HepG2 (cell line): Measurements from ENCODE around the gene RASSF7. TPM values are rescaled to one million over a fixed set of nuclear protein-coding genes. Genes with fewer than 3 reads are reported as not detected.

Experiments
- ESRRA ChIP-seq: sonication (generic); formaldehyde crosslinking; IDR thresholded peaks from 2 replicates; pipeline ENCODE4 v1.5.1; 2020; ENCODE audit warnings: mild to moderate bottlenecking, low read depth, missing genetic modification reagents
- GATAD2A ChIP-seq: IDR thresholded peaks from 2 replicates; pipeline ENCODE4 v1.6.1; 2016
- GMEB2 ChIP-seq: IDR thresholded peaks from 2 replicates; pipeline ENCODE4 v1.6.1; 2016; ENCODE audit warnings: missing biosample characterization, missing genetic modification reagents, low read depth
- HNRNPUL1 ChIP-seq: fragments of 200-400 bp; formaldehyde crosslinking; IDR thresholded peaks from 2 replicates; pipeline ENCODE4 v1.6.1; 2017; ENCODE audit warnings: low read depth, mild to moderate bottlenecking, low read length, moderate library complexity
- MYNN ChIP-seq: sonication (generic); formaldehyde crosslinking; IDR thresholded peaks from 2 replicates; pipeline ENCODE4 v1.4.0; 2020; ENCODE audit warnings: mild to moderate bottlenecking, low read depth, missing genetic modification reagents
- NFE2L1 ChIP-seq: sonication (generic); formaldehyde crosslinking; IDR thresholded peaks from 2 replicates; pipeline ENCODE4 v1.4.0; 2020; ENCODE audit warnings: missing genetic modification reagents, mild to moderate bottlenecking, borderline replicate concordance
- NKX3-1 ChIP-seq: sonication (generic); formaldehyde crosslinking; IDR thresholded peaks from 2 replicates; pipeline ENCODE4 v1.5.0; 2020; ENCODE audit warnings: missing genetic modification reagents
- POLR2G ChIP-seq: fragments of 200-400 bp; formaldehyde crosslinking; IDR thresholded peaks from 2 replicates; pipeline ENCODE4 v1.6.1; 2018; ENCODE audit warnings: mild to moderate bottlenecking, low read depth, low read length, moderate library complexity
- SALL1 ChIP-seq: sonication (generic); formaldehyde crosslinking; IDR thresholded peaks from 2 replicates; pipeline ENCODE4 v1.8.0; 2022; ENCODE audit warnings: mild to moderate bottlenecking, missing genetic modification reagents
- SIN3A ChIP-seq: IDR thresholded peaks from 2 replicates; pipeline ENCODE4 v1.6.1; 2011; ENCODE audit warnings: low read depth, mild to moderate bottlenecking, control low read depth, low read length, borderline replicate concordance
- YEATS2 ChIP-seq: sonication (generic); formaldehyde crosslinking; IDR thresholded peaks from 2 replicates; pipeline ENCODE4 v1.4.0; 2020; ENCODE audit warnings: missing genetic modification reagents, borderline replicate concordance
- ZGPAT ChIP-seq: IDR thresholded peaks from 2 replicates; pipeline ENCODE4 v1.6.1; 2016; ENCODE audit warnings: mild to moderate bottlenecking
- ZNF124 ChIP-seq: sonication (generic); formaldehyde crosslinking; IDR thresholded peaks from 2 replicates; pipeline ENCODE4 v1.4.0; 2020; ENCODE audit warnings: missing genetic modification reagents
- ZSCAN31 ChIP-seq: sonication (generic); formaldehyde crosslinking; IDR thresholded peaks from 2 replicates; pipeline ENCODE4 v1.5.0; 2020; ENCODE audit warnings: low read depth, mild to moderate bottlenecking, missing genetic modification reagents
- polyA plus RNA-seq, 8 experiments: library from polyadenylated mRNA; depleted of rRNA in 3 of 8; stranded (reverse) in 7 of 8; unstranded in 1 of 8; fragments of >200 nt; fragmentation: Illumina TruSeq in 4 of 8; extraction: Trizol in 4 of 8; gene quantifications; 2 replicates each; pipeline versions ENCODE4 v1.2.1 to v1.2.3, GENCODE V29; 2011 to 2016; ENCODE audit warnings: low read depth in 4 of 8, missing spikeins in 1 of 8, mixed read lengths in 1 of 8; ENCODE audit not compliant: insufficient read depth in 1 of 8
- total RNA-seq, 5 experiments: library from RNA; depleted of rRNA; stranded (reverse); fragments of >200 nt; fragmentation: Illumina TruSeq; extraction: Trizol; gene quantifications; 2 replicates each; pipeline ENCODE4 v1.2.3, GENCODE V29; 2016; ENCODE audit warnings: low read depth in 1 of 5
- TF ChIP-seq, protein P1 (sequence below): IDR thresholded peaks from 2 replicates; pipeline ENCODE4 v1.6.1; 2016
- TF ChIP-seq, protein P2 (sequence below): IDR thresholded peaks from 2 replicates; pipeline ENCODE4 v1.6.1; 2016; ENCODE audit warnings: mild to moderate bottlenecking, missing biosample characterization, missing genetic modification reagents

Gene RASSF7
- total and polyA plus RNA-seq, 2 of the 13 experiments (the other 11 are each of a cell fraction or from before 2014, with no cell fraction given), result 20.2 to 28.6 TPM

DNA sequence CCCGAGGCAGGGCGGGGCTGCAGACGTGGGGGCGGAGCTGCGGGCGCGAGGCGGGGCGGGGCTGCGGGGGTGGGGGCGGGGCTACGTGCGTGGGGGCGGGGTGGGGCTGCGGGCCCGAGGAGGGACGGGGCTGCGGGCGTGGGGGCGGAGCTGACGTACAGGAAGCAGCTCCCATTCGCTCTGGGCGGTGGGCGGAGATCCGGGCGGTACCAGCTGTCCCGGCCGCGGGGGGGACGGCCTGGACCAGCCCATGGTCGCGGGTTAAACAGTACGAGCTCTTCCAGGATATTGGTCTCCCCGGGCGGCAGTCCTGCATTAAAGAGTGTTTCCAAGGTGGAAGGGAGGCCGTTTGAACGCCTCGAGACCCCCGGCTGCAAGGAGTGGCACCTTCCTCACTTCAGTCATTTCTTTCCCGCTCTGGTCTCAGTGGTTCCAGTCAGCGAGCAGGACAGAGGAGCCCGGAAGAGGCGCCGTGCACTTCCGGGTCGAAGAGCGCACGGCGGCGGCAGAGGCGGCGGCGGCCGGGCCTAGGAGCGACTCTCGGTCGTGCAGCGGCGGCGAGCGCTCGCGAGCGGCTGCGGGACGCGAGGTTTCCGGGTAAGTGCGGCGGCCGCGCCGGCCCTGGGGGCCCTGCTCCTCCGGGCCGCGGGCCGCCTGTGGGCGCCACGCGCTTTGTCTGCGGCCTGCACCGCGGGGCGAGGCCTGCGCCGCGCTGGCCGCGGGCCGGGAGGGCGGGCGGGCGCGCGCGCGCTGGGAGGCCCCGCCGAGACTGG lies 15.4 kb downstream of the RASSF7 start, which contains the start of gene PHRF1 (continued):
- TF ChIP-seq MYNN (CRISPR knock-in tag), result 0 out of 2 replicates have a peak, but pooled peaks have one; percentile 48
- TF ChIP-seq ZNF124 (CRISPR knock-in tag), result 0 out of 2 replicates have a peak, but pooled peaks have one; percentile 15
- TF ChIP-seq GMEB2, result peak; percentile 57; the same call in 1 of the 2 replicates
- TF ChIP-seq, protein P1, sequence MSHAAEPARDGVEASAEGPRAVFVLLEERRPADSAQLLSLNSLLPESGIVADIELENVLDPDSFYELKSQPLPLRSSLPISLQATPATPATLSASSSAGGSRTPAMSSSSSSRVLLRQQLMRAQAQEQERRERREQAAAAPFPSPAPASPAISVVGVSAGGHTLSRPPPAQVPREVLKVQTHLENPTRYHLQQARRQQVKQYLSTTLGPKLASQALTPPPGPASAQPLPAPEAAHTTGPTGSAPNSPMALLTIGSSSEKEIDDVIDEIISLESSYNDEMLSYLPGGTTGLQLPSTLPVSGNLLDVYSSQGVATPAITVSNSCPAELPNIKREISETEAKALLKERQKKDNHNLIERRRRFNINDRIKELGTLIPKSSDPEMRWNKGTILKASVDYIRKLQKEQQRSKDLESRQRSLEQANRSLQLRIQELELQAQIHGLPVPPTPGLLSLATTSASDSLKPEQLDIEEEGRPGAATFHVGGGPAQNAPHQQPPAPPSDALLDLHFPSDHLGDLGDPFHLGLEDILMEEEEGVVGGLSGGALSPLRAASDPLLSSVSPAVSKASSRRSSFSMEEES (CRISPR knock-in tag), result 0 out of 2 replicates have a peak, but pooled peaks have one; percentile 21
- peak; percentile 62; the same call in 1 of the 2 replicates for TF ChIP-seq SALL1 (CRISPR knock-in tag)
- peak; percentile 88 for TF ChIP-seq POLR2G
- 0 out of 2 replicates have a peak, but pooled peaks have one; percentile 26 for TF ChIP-seq ZSCAN31
- TF ChIP-seq YEATS2 (CRISPR knock-in tag), result peak; percentile 45; the same call in 1 of the 2 replicates
- no peak for TF ChIP-seq GATAD2A (CRISPR knock-in tag)
- peak; percentile 78; the same call in 1 of the 2 replicates for TF ChIP-seq SIN3A
- TF ChIP-seq, protein P2, sequence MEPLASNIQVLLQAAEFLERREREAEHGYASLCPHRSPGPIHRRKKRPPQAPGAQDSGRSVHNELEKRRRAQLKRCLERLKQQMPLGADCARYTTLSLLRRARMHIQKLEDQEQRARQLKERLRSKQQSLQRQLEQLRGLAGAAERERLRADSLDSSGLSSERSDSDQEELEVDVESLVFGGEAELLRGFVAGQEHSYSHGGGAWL (CRISPR knock-in tag), result peak; percentile 54; the same call in 1 of the 2 replicates
- TF ChIP-seq NKX3-1, result no peak
- TF ChIP-seq HNRNPUL1, result no peak
- no peak for TF ChIP-seq NFE2L1 (CRISPR knock-in tag)
- TF ChIP-seq ESRRA (CRISPR knock-in tag), result 0 out of 2 replicates have a peak, but pooled peaks have one; percentile 26
- TF ChIP-seq ZGPAT (CRISPR knock-in tag), result peak; percentile 46; the same call in 1 of the 2 replicates
